ENCODE data around the gene DOCK1.
A peak's percentile ranks its signal among the peaks of the same experiment; 100 is the strongest.

The DOCK1 gene

DNA sequence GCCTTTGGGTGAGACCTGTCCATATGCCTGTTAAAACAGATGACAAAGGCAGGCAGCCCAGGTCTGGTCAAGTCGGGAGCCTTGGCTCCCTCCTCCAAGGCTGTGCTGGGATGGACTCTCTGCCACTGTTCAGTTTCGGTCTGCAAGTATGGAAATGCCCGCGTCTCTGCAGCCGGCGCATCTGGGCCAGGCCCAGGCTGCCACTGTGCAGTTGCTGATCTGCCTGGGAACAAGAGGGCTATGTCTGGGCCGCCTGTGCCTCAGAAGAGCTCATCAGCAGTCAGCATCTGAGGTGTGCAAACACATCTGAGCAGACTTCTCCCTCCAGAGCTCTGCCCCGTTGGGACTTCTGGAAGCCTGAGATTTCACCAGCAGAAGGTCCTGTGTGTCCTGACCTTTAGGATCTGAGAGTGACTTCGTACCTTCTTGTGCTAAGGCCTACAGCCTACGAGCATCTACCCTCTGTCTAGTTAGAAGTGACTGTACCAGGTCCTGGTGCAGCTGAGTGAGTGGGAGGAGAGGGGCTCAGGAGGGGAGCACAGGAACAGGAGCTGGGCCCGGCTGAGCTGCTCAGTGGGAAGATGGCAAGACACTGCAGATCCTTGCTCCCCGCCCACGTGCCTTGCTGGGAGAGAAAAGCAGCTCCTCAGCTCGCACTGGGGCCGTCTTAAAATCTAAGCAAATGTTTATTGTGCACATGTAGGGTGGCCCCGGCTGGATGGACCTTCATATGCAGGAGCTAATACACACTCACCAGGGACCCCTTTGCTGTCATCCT is 50.9 kb downstream of the DOCK1 start:
- DNase-seq = no peak

DNA sequence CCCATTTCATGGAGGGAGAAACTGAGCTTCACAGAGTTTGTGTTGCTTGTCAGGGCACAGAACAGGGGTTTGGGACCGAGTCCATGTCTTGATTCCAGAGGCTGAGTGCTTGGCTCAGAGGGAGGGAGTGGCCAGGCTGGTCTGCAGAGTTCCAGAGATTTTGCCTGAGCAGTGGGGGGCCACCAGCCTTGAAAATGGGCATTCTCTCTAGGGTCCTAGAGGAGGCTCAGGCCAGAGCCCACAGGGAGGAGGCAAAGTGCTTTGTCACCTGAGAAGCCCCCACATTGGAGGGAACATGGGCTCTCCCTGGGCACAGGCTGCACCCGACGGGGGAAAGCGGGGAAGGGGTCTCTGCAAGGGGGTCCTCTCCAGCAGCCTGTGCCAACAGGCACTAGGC is 51.5 kb downstream of the DOCK1 start:
- DNase-seq = no peak

DNA sequence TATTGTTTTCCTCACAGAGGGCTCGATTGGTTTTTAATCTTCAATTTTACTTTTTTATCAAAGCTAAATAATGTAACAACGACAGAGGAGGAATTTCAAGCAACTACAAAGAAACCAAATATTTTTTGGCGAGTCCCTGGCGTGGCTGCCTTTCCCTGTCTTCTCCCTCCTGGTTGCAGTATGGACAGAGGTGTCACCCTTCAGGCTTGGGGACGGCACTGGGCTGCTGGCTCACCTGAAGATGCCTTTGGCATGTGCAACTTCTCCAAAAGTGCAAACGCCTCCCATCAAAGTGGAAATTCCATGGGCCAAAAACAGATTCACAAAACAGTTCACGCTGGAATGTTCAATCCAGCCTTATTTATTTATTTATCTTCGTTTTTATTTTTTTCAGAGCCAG is 51.9 kb downstream of the DOCK1 start:
- DNase-seq = no peak

DNA sequence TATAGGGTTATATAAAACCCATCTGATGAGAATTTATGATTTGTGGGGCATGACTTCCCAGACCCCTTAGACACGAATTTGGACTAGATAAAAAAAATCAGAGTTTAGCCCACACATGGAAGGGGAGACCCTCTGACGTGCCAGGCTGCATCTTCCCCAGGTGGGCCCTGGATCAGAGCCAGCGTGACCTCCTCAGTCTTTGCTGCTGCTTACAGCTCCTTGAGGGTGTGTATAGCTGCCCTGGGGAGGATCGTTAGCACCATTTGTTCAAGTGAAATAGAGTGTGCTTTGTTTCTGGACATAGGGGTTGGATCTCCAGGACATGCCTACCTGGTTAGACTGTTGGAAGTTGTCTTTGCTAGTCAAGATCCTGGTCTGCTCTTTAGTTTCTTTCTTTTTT is 54.2 kb downstream of the DOCK1 start:
- no peak for DNase-seq

DNA sequence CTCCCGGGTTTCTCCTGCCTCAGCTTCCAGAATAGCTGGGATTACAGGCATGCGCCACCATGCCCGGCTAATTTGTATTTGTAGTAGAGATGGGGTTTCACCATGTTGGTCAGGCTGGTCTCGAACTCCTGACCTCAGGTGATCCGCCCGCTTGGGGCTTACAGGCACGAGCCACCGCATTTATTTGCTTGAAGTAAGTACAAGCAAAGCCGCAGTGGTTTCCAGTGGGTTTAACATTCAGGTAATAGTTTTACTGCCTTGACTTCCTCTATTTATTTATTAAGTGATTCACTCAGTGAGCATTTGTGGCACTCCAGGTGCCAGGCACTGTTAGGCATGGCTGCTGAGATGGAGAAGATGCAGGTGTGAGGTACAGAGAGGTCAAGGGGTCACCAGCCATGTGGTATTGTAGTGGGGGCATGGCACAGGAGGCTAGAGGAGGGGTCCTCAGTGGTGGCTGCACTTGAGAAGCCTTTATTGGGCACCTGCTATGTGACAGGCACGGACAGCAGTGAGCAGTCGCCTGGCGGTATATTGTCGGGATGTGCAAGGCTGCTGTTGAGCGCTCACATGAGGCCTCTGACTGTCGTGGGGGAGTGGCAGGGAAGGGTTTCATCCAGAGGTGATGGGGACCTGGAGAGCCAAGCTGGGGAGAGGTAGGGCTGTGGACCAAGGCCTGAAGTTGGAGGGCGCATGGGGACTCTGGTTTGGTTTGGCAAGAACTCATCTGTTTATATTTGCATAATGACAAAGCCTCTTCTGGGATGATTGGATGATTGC is 54.9 kb downstream of the DOCK1 start:
- DNase-seq = no peak

DNA sequence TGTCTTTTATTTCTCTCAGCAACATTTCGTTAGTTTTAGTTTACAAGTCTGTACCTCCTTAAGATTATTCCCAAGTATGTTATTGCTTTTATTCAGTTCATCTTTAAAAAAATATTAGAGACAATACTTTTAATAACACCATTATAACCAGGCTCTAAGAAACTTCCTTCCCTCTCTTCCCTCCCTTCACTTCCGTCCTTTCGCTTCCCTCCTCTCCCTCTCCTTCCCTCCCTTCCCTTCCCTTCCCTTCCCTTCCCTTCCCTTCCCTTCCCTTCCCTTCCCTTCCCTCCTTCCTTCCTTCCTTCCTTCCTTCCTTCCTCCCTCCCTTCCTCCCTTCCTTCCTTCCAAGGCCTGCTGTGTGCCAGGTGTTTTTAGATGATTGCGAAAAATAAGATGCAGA is 58.1 kb downstream of the DOCK1 start:
- DNase-seq = no peak

DNA sequence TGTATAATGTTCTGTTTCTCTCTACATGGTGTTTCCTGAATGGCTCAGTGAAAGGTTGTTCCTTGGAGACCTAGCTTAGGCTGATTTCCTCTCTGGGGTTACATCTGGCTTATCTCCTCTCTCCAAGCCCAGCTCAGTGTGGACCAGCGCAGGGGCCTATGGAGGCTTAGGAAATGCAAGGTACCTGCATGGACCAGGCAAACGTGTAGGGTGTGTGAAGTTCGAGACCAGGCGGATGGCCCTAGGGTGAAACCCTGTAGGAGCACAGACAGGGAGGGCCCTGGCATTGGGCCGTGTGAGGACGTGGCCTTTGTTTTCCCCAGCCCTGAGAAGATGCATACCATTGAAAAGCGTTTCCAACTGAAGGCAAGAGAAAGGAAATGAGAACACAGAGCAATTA is 59.0 kb downstream of the DOCK1 start:
- no peak for DNase-seq

DNA sequence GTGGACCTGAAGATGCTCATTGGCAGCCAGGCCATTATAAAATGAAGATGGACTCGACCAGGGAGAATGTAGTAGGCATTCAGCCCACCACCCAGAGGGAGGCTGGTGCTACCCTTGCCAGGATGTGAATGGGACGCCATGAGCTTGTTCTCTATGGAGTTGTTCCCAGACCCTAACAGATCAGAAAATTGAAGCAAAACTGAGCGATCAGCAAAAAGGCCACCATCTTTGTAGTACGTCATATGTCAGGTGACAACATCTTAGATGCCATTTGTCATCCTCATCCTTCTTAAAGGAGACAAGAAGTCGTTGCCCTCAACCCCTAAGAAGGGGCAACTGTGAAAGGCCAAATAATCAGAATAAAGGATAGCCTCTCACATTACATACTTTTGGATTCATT is 61.7 kb downstream of the DOCK1 start:
- no peak for DNase-seq

DNA sequence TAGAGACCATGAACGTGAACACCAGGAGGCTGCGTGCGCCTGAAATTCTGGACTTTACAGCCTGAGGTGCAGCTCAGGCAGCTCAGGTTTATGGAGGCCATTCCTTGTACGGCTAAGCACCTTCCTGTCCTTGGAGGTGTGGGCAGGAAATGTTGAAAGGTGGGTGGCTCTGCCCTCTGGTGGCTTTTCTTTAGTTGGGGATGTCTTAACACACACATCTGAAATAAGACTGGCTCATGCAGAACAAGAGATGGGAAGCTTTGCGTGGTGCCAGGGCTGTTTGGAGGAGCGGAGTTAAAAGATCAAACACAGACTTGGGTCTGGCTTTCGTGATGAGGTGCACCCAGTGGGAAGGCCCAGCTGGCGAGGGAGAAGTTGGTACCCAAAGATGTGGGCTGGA is 64.1 kb downstream of the DOCK1 start:
- DNase-seq = no peak

DNA sequence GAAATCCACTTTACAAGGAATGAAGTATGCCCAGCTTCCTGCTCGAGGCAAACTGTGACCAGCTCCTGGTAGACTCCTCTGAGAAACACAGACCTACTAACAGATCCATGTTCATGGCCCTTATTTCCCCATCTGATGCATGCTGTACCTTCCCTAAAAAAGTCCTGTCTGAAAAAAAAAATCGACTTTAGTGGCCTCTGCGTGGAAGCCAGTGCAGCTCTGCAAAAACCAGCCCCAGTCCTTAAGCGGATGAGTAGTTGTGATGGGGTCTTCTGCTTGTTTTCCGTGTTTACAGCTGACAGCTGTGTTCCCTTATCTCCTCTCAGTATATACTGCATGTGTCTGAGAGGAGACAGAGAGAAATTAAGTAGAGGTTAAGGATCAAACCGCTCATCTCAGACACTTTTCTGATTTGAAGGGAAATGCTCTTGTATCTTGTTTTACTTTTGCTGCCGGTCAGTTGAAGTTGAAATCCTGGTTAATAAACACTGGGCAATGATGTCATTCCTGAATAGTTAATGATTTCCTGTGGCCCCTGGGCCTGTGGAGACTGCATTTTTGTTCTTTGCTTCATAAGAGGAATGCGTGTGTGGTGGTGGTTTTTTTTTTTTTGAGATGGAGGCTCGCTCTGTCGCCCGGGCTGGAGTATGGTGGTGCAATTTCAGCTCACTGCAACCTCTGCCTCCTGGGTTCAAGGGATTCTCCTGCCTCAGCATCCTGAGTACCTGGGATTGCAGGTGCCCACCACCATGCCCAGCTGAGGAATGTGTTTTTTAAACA is 67.6 kb downstream of the DOCK1 start:
- DNase-seq = no peak

DNA sequence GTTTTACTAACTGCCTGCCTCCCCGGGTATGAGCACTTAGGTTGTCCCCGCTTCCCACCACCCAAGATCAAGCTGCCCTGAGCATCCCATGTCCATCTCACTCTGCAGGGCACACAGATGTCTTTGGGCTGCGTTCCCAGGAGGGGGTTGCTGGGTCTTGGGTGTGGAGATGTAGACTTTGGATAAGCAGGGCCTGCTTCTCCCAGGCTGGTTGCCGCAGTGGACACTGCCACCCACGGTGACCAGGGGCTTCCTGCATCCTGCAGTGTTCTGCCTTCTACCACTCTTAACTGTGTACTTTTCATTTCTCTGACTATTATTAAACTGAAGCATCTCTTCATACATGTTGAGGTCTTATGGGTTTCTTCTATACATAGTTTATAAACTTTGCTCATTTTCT is 70.0 kb downstream of the DOCK1 start:
- no peak for DNase-seq

DNA sequence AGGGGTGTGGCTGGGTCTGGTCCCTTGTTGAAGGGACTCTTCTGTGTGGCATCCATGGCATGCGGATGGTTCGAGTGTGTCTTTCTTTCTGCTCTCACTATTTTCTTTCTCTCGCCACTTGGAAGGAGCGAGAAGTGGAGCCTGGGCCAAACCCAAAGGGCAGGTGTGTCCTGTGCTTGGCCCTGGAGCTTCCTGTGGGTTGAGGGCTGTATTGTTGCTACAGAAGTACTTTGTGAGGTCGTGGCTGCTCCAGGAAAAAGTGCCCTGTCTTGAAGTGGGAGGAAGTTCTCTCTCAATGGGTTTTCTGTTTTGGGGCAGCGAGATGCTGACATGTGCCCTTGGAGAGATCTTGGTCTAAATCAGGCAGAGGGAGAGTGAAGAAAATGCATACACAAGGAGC is 72.0 kb downstream of the DOCK1 start:
- no peak for DNase-seq

DNA sequence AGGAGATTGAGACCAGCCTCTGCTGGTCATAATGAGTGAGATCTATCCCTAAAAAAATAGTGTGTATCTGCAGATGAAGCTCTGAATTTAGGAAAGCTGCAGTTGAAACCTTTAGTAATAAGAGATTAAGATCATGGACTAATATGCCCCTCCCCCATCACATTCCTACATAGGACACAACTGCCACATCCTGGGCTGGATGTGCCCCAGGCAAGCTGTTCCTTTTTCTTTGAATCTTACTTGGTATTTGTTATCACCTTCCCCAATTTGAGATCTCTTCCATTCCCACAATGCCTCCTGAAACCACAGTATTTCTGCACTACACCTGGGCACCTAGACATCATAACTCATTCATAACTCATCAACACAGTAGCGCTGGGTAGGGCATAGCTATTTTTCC is 74.1 kb downstream of the DOCK1 start:
- no peak for DNase-seq

DNA sequence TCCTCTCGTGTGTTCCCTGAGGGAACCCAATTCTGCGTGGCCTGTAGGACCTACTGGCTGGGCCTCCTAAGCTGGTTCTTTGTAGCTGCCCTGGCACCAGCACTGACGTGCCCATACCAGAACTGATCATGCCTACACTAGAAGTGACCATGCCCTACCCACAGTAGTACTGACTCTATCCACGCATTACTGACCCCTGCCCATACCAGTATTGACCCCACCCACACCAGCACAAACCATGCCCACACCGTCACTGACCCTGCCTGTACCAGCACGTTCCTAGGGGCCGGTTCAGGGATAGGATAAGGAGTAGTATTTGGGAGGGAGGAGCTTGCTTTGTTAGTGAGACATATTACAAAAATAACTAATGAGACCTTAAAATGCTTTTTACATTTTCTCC is 88.0 kb downstream of the DOCK1 start:
- no peak for DNase-seq

DNA sequence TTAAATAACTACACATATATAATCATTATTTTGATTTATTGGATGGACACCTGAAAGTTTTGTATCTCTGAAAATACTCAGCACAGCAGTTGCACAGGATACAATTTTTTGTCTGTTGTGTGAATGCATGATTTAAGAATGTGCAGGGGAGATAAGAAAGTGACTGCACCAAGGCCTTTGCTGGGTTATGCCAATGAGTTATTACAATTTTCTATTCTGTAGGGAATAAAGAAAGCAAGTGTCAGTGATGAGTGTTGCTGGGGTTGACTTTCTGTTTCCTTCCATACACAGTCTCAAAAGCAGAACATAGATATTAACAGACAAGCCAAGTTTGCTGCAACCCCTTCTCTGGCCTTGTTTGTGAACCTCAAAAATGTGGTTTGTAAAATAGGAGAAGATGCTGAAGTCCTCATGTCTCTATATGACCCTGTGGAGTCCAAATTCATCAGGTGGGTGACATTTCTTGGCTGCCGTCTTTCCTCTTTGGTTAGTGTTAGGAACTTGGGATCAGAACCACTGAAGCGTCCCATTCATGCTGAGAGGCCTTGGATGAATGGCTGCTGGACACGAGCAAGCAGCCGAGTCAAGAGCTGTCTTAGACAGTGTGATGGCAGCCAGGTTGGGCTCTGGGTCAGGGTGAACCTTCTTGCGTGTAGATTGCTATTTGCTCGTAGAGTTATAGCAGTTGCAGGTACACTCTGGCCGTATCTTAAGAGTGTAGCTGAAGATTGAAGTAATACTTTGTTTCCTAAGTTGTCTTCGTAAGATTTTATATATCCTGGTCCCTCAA is 92.8 kb downstream of the DOCK1 start:
- DNase-seq = no peak

DNA sequence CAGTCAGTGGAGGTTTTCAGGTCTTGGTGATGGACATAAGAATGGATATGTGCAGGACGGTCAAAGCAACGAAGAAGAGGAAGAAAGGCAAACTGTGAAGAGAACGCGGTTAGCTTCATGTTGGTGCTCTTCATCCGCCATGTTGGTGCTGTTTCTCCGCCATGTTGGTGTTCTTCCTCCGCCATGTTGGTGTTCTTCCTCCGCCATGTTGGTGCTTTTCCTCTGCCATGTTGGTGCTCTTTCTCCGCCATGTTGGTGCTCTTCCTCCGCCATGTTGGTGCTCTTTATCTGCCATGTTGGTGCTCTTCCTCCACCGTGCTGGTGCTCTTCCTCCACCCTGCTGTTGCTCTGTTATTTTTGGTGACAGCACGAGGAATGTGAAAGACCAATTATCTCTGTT is 95.4 kb downstream of the DOCK1 start:
- no peak for DNase-seq

DNA sequence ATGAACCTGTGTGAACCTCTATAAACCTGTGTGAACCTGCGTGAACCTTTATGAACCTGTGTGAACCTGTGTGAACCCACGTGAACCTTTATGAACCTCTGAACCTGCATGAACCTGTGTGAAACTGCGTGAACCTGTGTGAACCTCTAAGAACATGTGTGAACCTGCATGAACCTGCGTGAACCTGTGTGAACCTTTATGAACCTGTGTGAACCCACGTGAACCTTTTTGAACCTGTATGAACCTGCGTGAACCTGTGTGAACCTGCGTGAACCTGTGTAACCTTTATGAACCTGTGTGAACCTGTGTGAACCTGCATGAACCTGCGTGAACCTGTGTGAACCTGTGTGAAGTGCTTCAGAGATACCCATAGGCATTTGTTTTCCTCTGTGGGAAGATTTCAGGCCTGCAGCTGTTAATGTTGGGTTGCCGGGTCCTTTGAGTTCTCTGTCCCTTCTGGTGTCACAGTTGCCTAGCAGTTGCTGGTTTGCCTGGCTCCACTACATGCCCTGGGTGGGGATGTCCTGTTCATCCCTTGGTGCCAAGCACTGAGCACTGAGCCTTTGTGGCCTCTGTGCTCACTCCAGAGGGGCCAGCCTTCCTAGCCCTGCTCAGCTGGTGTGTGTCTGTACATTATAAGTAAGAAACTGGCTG is 97.9 kb downstream of the DOCK1 start:
- no peak for DNase-seq

DNA sequence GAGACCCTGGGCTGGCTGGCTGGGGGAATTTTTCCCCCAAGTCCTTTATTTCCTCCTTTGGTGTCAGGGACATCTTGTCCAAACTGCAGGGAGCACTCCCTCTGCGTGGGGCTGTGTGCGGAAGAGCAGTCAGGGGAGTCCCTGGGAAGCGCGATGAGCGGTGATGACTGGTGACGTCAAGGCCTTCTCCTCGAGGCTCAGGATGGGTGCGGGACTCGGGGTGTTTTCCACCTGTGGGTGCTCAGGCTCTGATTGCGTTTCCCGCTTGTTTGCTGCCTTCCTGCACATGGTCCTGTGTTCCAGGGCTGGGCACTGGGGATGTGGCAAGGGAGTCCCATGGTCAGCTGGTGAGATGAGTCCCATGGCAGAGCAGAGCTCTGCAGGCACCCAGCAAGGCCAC is 101.2 kb downstream of the DOCK1 start:
- no peak for DNase-seq

DNA sequence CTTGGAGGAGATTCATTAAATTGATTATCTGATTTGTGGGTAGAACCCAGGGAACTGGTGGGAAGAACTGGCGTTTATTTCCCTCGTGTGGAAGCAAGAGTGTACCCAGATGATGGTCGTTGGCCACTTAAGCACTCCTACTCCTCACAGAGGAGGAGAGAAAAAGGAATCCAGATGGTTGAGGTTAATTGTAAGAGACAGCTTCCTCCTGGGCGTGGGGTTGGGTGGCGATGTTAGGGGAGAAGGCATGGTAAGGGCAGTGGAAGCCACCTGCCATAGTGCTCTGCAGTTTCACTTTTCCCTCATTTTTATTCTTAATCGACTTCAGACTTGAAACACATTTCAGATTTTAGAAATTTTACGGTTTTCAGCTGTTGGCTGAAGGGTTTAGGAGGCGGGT is 104.1 kb downstream of the DOCK1 start:
- no peak for DNase-seq

DNA sequence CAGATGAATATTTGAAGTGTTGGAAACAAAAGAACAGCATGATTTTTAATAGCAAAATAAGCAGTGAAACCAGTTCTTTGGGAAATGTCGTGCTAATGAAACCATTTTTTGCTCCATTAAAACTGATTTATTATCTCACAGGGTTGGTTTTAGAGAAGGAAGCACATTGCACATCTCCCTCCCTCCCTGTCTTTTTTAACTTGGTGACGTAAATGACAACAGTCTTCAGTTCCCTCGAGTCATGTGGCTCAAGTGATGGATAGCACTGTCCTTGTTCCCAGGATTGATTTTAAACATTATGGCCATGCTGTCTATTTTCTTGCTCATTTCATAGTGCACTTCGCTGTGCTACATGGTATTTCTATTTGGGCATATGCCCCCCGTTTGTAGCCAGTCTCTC is 105.9 kb downstream of the DOCK1 start:
- DNase-seq = no peak

DNA sequence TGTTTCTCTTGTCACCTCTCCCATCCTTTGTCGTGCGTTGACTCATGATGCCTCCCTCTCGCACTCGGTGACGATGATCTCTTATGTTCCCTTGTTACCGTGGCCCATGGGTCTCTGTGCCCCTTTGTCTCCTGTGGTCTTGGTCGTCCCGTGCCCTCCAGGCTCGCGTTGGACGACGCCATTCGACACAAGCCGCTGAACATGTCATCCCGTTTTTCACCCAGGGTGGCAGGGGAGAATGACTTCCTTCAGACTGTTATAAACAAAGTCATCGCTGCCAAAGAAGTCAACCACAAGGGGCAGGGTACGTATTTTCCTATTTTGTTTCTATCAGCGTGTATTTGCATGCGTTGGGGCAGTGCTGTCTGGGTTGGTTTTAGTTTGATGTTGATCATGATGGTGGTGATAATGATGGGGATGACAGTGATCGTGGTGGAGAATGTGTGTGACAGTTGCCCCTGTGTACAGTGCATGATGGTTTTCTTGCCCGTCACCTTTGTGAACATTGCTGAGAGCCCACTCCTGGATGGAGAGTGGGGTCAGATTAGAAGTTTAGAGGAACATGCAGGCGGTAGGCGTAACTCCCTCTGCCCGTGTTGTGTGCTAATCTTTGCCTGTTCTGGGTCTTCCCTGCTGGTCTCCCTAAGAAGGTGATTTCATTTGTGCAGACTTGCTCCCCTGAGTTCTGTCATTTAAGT is 107.0 kb downstream of the DOCK1 start:
- no peak for DNase-seq

DNA sequence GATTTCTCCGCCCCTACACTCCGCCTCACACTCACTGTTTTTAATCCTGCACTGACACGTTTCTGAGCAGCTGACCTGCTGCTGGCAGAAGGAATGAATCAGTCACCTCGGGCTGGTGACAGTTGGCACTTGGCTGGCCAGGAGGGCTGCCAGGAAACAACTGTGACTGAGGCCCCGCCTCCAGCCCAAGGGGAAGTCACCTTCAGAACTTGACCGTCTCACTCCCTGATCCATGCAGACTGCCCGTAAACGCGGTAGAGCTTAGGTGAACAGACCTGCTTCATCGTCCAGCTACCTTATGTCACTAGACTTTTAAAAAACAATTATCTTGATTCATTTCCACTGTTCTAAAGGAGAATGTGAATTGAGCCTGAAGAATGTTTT is 107.5 kb downstream of the DOCK1 start:
- peak; percentile 6 for DNase-seq

Data from NCI-H345 (cell line).